HepG2 (cell line): Measurements from ENCODE around the gene ATOSB. TPM values are rescaled to one million over a fixed set of nuclear protein-coding genes. Genes with fewer than 3 reads are reported as not detected.

Source experiments
- ATAD3A ChIP-seq: sonication (generic); formaldehyde crosslinking; IDR thresholded peaks from 2 replicates; pipeline ENCODE4 v1.4.0; 2020; ENCODE audit warnings: missing genetic modification reagents
- BORCS8-MEF2B ChIP-seq: sonication (generic); formaldehyde crosslinking; IDR thresholded peaks from 2 replicates; pipeline ENCODE4 v1.8.0; 2022; ENCODE audit warnings: mild to moderate bottlenecking, missing genetic modification reagents
- CEBPB ChIP-seq: IDR thresholded peaks from 2 replicates; pipeline ENCODE4 v1.6.1; 2011; ENCODE audit warnings: low read depth, low read length, improper control_type of control experiment, borderline replicate concordance
- CENPT ChIP-seq: sonication (generic); formaldehyde crosslinking; IDR thresholded peaks from 2 replicates; pipeline ENCODE4 v1.8.0; 2022; ENCODE audit warnings: low read depth, mild to moderate bottlenecking, moderate library complexity, missing genetic modification reagents
- GTF2F1 ChIP-seq: fragments of 150-350 bp; IDR thresholded peaks from 2 replicates; pipeline ENCODE4 v1.6.1; 2014; ENCODE audit warnings: low read length
- GZF1 ChIP-seq: sonication (generic); formaldehyde crosslinking; IDR thresholded peaks from 2 replicates; pipeline ENCODE4 v1.5.1; 2020; ENCODE audit warnings: mild to moderate bottlenecking, missing genetic modification reagents
- HOXA3 ChIP-seq: sonication (generic); formaldehyde crosslinking; IDR thresholded peaks from 2 replicates; pipeline ENCODE4 v1.5.0; 2020; ENCODE audit warnings: missing genetic modification reagents
- MAFK ChIP-seq, 2 experiments: IDR thresholded peaks in 1 of 2; conservative IDR thresholded peaks in 1 of 2; 2 replicates each; pipeline ENCODE4 v1.6.1; 2011; ENCODE audit warnings: improper control_type of control experiment in 2 of 2, low read length in 2 of 2
- MYC ChIP-seq: sonication (generic); formaldehyde crosslinking; IDR thresholded peaks from 2 replicates; pipeline ENCODE4 v1.9.0; 2021; ENCODE audit warnings: missing genetic modification reagents, borderline replicate concordance
- NR2F1 ChIP-seq, 2 experiments: fragments of 450-650 bp in 1 of 2; formaldehyde crosslinking in 1 of 2; IDR thresholded peaks; 2 replicates each; pipeline versions ENCODE4 v1.5.0 to v1.6.1; 2016 to 2020; ENCODE audit warnings: mild to moderate bottlenecking in 1 of 2, missing compliant biosample characterization in 1 of 2, missing genetic modification reagents in 1 of 2, moderate library complexity in 1 of 2
- NR3C1 ChIP-seq: sonication (generic); formaldehyde crosslinking; IDR thresholded peaks from 2 replicates; pipeline ENCODE4 v1.4.0; 2020; ENCODE audit warnings: missing genetic modification reagents
- PAX8 ChIP-seq: sonication (generic); formaldehyde crosslinking; IDR thresholded peaks from 2 replicates; pipeline ENCODE4 v1.8.0; 2022; ENCODE audit warnings: mild to moderate bottlenecking, missing genetic modification reagents, borderline replicate concordance
- PLRG1 ChIP-seq: fragments of 450-650 bp; conservative IDR thresholded peaks from 2 replicates; pipeline ENCODE4 v1.6.1; 2016
- SKI ChIP-seq: fragments of 450-650 bp; IDR thresholded peaks from one replicate; pipeline ENCODE4 v1.6.1; 2018; ENCODE audit warnings: mild to moderate bottlenecking; ENCODE audit not compliant: partially characterized antibody
- SMARCE1 ChIP-seq: fragments of 450-650 bp; IDR thresholded peaks from 2 replicates; pipeline ENCODE4 v1.6.1; 2017; ENCODE audit warnings: borderline replicate concordance
- SOX13 ChIP-seq, 3 experiments: fragments of 450-650 bp in 1 of 3; sonication (generic) in 1 of 3; formaldehyde crosslinking in 1 of 3; IDR thresholded peaks in 2 of 3; conservative IDR thresholded peaks in 1 of 3; 2 replicates each; pipeline versions ENCODE4 v1.5.0 to v1.6.1; 2016 to 2020; ENCODE audit warnings: antibody characterized with exemption in 1 of 3, mild to moderate bottlenecking in 1 of 3, missing compliant biosample characterization in 1 of 3, missing genetic modification reagents in 1 of 3, moderate library complexity in 1 of 3
- SP4 ChIP-seq: sonication (generic); formaldehyde crosslinking; IDR thresholded peaks from 2 replicates; pipeline ENCODE4 v1.8.1; 2023; ENCODE audit warnings: mild to moderate bottlenecking, missing genetic modification reagents
- STAT5B ChIP-seq: sonication (generic); formaldehyde crosslinking; IDR thresholded peaks from 2 replicates; pipeline ENCODE4 v1.4.0; 2020; ENCODE audit warnings: missing genetic modification reagents
- U2AF1 ChIP-seq: fragments of 200-400 bp; formaldehyde crosslinking; optimal IDR thresholded peaks from 2 replicates; pipeline ENCODE3; 2017; ENCODE audit warnings: mild to moderate bottlenecking, low read depth, low read length
- ZBTB42 ChIP-seq: sonication (generic); formaldehyde crosslinking; IDR thresholded peaks from 2 replicates; pipeline ENCODE4 v1.5.0; 2020; ENCODE audit warnings: mild to moderate bottlenecking, missing genetic modification reagents
- ZEB1 ChIP-seq: IDR thresholded peaks from 2 replicates; pipeline ENCODE4 v1.6.1; 2012; ENCODE audit warnings: mild to moderate bottlenecking, low read depth, inconsistent platforms; ENCODE audit not compliant: insufficient replicate concordance
- ZNF124 ChIP-seq: sonication (generic); formaldehyde crosslinking; IDR thresholded peaks from 2 replicates; pipeline ENCODE4 v1.4.0; 2020; ENCODE audit warnings: missing genetic modification reagents
- ZNF564 ChIP-seq: sonication (generic); formaldehyde crosslinking; IDR thresholded peaks from 2 replicates; pipeline ENCODE4 v1.8.1; 2023; ENCODE audit warnings: mild to moderate bottlenecking, missing genetic modification reagents
- ZNF75D ChIP-seq: sonication (generic); formaldehyde crosslinking; IDR thresholded peaks from 2 replicates; pipeline ENCODE4 v1.8.1; 2023; ENCODE audit warnings: missing genetic modification reagents, mild to moderate bottlenecking, borderline replicate concordance
- ZSCAN20 ChIP-seq: sonication (generic); formaldehyde crosslinking; IDR thresholded peaks from 2 replicates; pipeline ENCODE4 v1.4.0; 2020; ENCODE audit warnings: missing genetic modification reagents, mild to moderate bottlenecking, borderline replicate concordance
- polyA plus RNA-seq, 8 experiments: library from polyadenylated mRNA; depleted of rRNA in 3 of 8; stranded (reverse) in 7 of 8; unstranded in 1 of 8; fragments of >200 nt; fragmentation: Illumina TruSeq in 4 of 8; extraction: Trizol in 4 of 8; gene quantifications; 2 replicates each; pipeline versions ENCODE4 v1.2.1 to v1.2.3, GENCODE V29; 2011 to 2016; ENCODE audit warnings: low read depth in 4 of 8, missing spikeins in 1 of 8, mixed read lengths in 1 of 8; ENCODE audit not compliant: insufficient read depth in 1 of 8
- total RNA-seq, 5 experiments: library from RNA; depleted of rRNA; stranded (reverse); fragments of >200 nt; fragmentation: Illumina TruSeq; extraction: Trizol; gene quantifications; 2 replicates each; pipeline ENCODE4 v1.2.3, GENCODE V29; 2016; ENCODE audit warnings: low read depth in 1 of 5
- TF ChIP-seq, protein P1 (sequence below): sonication (generic); formaldehyde crosslinking; IDR thresholded peaks from 2 replicates; pipeline ENCODE4 v1.5.0; 2020; ENCODE audit warnings: mild to moderate bottlenecking, low read depth, missing genetic modification reagents, borderline replicate concordance
- TF ChIP-seq, protein P2 (sequence below): sonication (generic); formaldehyde crosslinking; IDR thresholded peaks from 2 replicates; pipeline ENCODE4 v1.4.0; 2020; ENCODE audit warnings: missing genetic modification reagents, borderline replicate concordance

The ATOSB gene
- total and polyA plus RNA-seq, 2 of the 13 experiments (the other 11 are each of a cell fraction or from before 2014, with no cell fraction given) = 1.9 to 6.4 TPM

DNA sequence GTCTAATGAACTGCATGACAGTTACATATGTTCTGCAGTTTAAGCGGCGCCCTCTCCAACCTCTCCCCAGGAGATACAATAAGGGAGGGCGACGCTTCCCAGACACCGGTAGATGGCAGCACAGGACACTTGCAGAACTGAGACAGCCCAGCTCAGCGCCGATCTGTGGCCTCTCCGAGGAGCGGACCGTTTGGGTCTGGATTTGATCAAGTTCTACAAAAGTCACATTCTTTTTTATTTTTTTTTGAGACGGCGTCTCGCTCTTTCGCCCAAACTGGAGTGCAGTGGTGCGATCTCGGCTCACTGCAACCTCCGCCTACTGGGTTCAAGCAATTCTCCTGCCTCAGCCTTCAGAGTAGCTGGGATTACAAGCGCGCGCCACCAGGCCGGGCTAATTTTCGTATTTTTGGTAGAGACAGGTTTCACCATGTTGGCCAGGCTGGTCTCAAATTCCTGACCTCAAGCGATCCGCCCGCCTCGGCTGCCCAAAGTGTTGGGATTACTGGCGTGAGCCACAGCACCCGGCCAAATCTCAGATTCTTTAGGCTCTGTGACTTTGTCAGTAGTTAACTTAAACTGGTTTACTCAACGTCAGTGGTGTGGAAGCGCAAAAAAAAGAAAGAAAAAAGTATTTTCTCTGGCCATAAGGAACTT, 1.4 kb upstream of the ATOSB start (continued):
- TF ChIP-seq SOX13 (IDR thresholded peaks at IDR 0.05) (no peak), SOX13 (CRISPR knock-in tag; conservative IDR thresholded peaks at IDR 0.05 in 1 of 2, IDR thresholded peaks at IDR 0.05 in 1 of 2) (peak in 1 of 2 experiments; percentile 22; a peak in 1 of 4 replicates), ZSCAN20 (CRISPR knock-in tag) (no peak), GTF2F1 (no peak), U2AF1 (no peak), MYC (CRISPR knock-in tag) (0 out of 2 replicates have a peak, but pooled peaks have one; percentile 23), PAX8 (no peak), NR3C1 (CRISPR knock-in tag) (no peak), ZNF75D (CRISPR knock-in tag) (no peak), SKI (peak; percentile 17), MAFK (conservative IDR thresholded peaks at IDR 0.05 in 1 of 2, IDR thresholded peaks at IDR 0.05 in 1 of 2; ENCODE audit: low read length in 2 of 2) (no peak), ZBTB42 (no peak), ZNF564 (CRISPR knock-in tag) (no peak), PLRG1 (no peak), GZF1 (CRISPR knock-in tag) (no peak), BORCS8-MEF2B (CRISPR knock-in tag) (no peak), ZNF124 (CRISPR knock-in tag) (peak; percentile 83; the same call in 1 of the 2 replicates), SMARCE1 (no peak), ZEB1 (no peak), CEBPB (no peak), ATAD3A (CRISPR knock-in tag) (no peak), SP4 (no peak), STAT5B (CRISPR knock-in tag) (no peak), HOXA3 (CRISPR knock-in tag) (no peak), NR2F1 (CRISPR knock-in tag; IDR thresholded peaks at IDR 0.05) (no peak), CENPT (CRISPR knock-in tag) (no peak)
- TF ChIP-seq, protein P1, sequence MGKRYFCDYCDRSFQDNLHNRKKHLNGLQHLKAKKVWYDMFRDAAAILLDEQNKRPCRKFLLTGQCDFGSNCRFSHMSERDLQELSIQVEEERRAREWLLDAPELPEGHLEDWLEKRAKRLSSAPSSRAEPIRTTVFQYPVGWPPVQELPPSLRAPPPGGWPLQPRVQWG (CRISPR knock-in tag) = no peak
- TF ChIP-seq, protein P2, sequence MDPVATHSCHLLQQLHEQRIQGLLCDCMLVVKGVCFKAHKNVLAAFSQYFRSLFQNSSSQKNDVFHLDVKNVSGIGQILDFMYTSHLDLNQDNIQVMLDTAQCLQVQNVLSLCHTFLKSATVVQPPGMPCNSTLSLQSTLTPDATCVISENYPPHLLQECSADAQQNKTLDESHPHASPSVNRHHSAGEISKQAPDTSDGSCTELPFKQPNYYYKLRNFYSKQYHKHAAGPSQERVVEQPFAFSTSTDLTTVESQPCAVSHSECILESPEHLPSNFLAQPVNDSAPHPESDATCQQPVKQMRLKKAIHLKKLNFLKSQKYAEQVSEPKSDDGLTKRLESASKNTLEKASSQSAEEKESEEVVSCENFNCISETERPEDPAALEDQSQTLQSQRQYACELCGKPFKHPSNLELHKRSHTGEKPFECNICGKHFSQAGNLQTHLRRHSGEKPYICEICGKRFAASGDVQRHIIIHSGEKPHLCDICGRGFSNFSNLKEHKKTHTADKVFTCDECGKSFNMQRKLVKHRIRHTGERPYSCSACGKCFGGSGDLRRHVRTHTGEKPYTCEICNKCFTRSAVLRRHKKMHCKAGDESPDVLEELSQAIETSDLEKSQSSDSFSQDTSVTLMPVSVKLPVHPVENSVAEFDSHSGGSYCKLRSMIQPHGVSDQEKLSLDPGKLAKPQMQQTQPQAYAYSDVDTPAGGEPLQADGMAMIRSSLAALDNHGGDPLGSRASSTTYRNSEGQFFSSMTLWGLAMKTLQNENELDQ = no peak
